GM12873 (cell line): ENCODE data around the gene ST3GAL5.

Experiments used
- CTCF ChIP-seq: IDR thresholded peaks from 2 replicates; pipeline ENCODE4 v1.5.1; 2012; ENCODE audit warnings: low read depth, mild to moderate bottlenecking, moderate library complexity, low read length, control low read depth; ENCODE audit not compliant: insufficient read depth; ENCODE audit errors: missing control alignments

ST3GAL5 gene

GRCh38 chr2:85852937-85853498 is 35.8 kb downstream of the ST3GAL5 start:
- no peak for TF ChIP-seq CTCF

GRCh38 chr2:85852152-85852840 is 36.5 kb downstream of the ST3GAL5 start:
- no peak for TF ChIP-seq CTCF

DNA sequence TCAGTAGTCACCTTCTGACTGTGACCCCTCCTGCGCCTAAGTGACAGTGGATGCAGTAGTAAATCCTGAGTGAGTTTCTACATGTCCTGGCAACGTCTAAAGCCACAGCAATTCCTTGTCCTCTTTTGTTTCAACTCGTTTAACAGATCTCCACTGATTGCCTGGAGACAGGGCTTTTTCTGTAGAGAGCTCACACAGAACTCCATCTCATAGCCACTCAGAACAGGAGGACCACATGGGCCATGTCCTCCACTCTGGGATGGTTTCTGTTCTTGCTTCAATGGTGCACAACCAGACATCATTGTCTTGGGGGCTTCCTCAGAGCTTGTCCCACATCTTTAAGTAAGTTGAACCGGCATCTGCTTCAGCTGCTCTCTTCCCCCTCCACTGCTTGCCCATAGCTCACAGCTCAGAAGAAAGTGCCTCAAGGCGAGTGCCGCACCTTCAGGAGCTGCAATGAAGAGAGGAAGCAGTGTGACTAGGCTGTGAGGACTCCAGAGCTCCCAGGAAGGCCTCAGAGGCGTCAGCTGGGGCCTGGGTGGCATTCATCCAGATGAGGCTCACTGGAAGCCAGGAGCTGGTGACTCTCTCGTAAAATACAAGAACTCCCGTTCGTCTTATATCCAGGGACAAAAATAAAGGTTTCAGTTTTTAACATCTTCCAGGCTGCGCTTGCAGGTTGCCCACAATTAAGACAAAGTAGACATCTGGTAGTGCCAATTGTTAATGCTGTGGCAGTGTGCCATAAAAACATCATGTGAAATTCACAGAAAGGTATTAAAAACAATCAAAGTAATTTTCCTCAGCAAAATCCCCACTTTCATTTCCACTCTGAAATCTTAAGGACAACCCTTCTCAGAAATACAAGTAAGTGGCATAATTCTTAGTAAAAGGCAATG is 37.3 kb downstream of the ST3GAL5 start:
- TF ChIP-seq CTCF, result no peak

GRCh38 chr2:85850451-85850850 is 38.3 kb downstream of the ST3GAL5 start:
- no peak for TF ChIP-seq CTCF

DNA sequence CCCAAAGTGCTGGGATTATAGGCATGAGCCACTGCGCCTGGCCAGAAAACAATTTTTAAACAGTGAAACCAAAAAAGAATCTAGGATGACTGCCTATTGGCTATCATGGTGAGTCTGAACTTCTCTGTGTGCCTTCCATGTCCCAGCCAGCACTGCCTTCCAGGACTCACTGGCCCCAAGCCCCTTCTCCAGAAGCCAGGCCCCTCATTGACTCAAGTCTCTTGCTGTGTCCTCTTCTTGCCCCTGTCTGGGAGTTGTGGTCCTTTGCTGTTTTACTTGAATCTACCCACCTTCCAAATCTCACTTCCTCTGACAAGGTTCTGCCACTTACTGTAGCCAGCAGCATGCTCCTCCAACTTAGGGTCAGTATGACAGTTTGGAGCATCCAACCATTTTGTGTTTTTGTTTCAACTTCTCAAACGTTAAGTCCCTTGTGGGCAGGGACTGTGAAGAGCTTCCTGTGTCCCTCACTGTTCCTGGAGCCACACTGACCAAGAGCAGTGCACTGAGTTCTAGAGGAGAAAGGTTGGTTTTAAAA is 41.7 kb downstream of the ST3GAL5 start:
- TF ChIP-seq CTCF, result no peak

DNA sequence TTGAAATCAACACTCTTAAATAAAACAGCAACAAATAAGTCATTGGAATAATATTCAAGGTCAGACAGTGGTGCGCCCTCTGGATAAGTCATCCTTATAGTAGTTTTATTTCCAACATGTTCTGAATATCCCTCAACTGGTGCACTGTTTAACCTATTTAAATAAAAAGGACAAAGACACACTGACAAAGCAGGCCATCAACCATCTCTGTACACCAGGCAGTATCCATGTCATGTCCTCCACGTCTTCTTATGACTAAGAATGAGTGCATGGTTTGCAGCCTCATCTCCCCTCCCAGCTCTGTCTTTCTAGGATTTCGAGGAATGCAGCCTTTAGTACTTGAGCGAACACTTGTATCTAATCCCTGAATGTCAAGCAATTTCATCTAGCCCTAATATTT is 42.4 kb downstream of the ST3GAL5 start:
- no peak for TF ChIP-seq CTCF

- no peak for TF ChIP-seq CTCF
These were observed 44.3 kb downstream of the ST3GAL5 start for GRCh38 chr2:85844486-85844885.
